Smooth muscle cell (in vitro differentiated cells): ENCODE measurements around the gene PIH1D2. TPM values are rescaled to one million over a fixed set of nuclear protein-coding genes. Genes with fewer than 3 reads are reported as not detected.

Experiments used
- DNase-seq: peaks from one replicate; lab custom pipeline; 2025; ENCODE audit not compliant: unreplicated experiment; lab: John Stamatoyannopoulos, UW
- H2AFZ ChIP-seq: fragments of 200-600 bp; sonication (generic); 2 replicates; pipeline ENCODE4 v1.6.0; 2016; ENCODE audit warnings: antibody characterized with exemption, low read depth, mild to moderate bottlenecking
- H3F3A ChIP-seq: fragments of 200-600 bp; sonication (generic); 2 replicates; pipeline ENCODE4 v1.6.0; 2017; ENCODE audit warnings: antibody characterized with exemption, low read depth
- H3K27ac ChIP-seq: fragments of 200-600 bp; sonication (generic); 2 replicates; pipeline ENCODE4 v1.5.1; 2016; ENCODE audit warnings: low read depth, mild to moderate bottlenecking
- H3K27me3 ChIP-seq: fragments of 200-600 bp; sonication (generic); 2 replicates; pipeline ENCODE4 v1.6.1; 2016; ENCODE audit warnings: low read depth, mild to moderate bottlenecking
- H3K36me3 ChIP-seq: fragments of 200-600 bp; sonication (generic); 2 replicates; pipeline ENCODE4 v1.5.1; 2016; ENCODE audit warnings: low read depth
- H3K4me1 ChIP-seq: fragments of 200-600 bp; sonication (generic); 2 replicates; pipeline ENCODE4 v1.5.1; 2016; ENCODE audit warnings: low read depth
- H3K4me2 ChIP-seq: fragments of 200-600 bp; sonication (generic); 2 replicates; pipeline ENCODE4 v1.6.0; 2016; ENCODE audit warnings: mild to moderate bottlenecking
- H3K4me3 ChIP-seq: fragments of 200-600 bp; sonication (generic); 2 replicates; pipeline ENCODE4 v1.5.1; 2016; ENCODE audit warnings: mild to moderate bottlenecking
- H3K79me2 ChIP-seq: fragments of 200-600 bp; sonication (generic); 2 replicates; pipeline ENCODE4 v1.6.0; 2016; ENCODE audit warnings: low read depth, mild to moderate bottlenecking
- H3K9ac ChIP-seq: fragments of 200-600 bp; sonication (generic); 2 replicates; pipeline ENCODE4 v1.6.0; 2016; ENCODE audit warnings: low read depth
- H3K9me3 ChIP-seq: fragments of 200-600 bp; sonication (generic); replicated peaks from 2 replicates; pipeline ENCODE4 v1.5.1; 2016; ENCODE audit warnings: low read depth
- H4K20me1 ChIP-seq: fragments of 200-600 bp; sonication (generic); 2 replicates; pipeline ENCODE4 v1.6.0; 2016; ENCODE audit warnings: low read depth
- CTCF ChIP-seq: fragments of 200-600 bp; sonication (generic); IDR thresholded peaks from 2 replicates; pipeline ENCODE4 v1.5.1; 2017; ENCODE audit warnings: borderline replicate concordance, mild to moderate bottlenecking, antibody characterized with exemption; ENCODE audit not compliant: insufficient read depth, poor library complexity, severe bottlenecking
- WGBS: methylation state at CpG from one replicate; pipeline ENCODE4 v1.1.7; 2016; ENCODE audit warnings: low lambda C conversion rate; 5-methylcytosine and 5-hydroxymethylcytosine counted together
- polyA plus RNA-seq: library from polyadenylated mRNA; unstranded; fragments of >200 nt; fragmentation: Nextera tagmentation; extraction: Ambion mirVana; gene quantifications from 2 replicates; pipeline ENCODE4 v1.2.1, GENCODE V29; 2016
- total RNA-seq: library from RNA; depleted of rRNA; stranded (reverse); fragments of >200 nt; gene quantifications from 2 replicates; pipeline ENCODE4 v1.2.3, GENCODE V29; 2014

The PIH1D2 gene
- total and polyA plus RNA-seq, 2 experiments from 2014 or later, result 0.18 to 1.0 TPM

GRCh38 chr11:112044961-112045360, 28.9 kb downstream of the PIH1D2 start:
- Histone ChIP-seq H3K9me3 (no peaks in the 10 kb centered on the region), H2AFZ (no peak overlapping the region), H3K4me3 (no peak overlapping the region), H3K4me2 (no peak overlapping the region), H3K9ac (no peak overlapping the region), H3K79me2 (peaks cover 5% of the 10 kb centered on the region), H3K4me1 (no peaks in the 10 kb centered on the region), H3K27me3 (no peaks in the 10 kb centered on the region), H3K27ac (no peak overlapping the region), H3K36me3 (peaks cover 37% of the 10 kb centered on the region), H4K20me1 (no peaks in the 10 kb centered on the region), H3F3A (no peaks in the 10 kb centered on the region)
- no peak for DNase-seq
- TF ChIP-seq CTCF, result no peak
- WGBS, result 95% methylated on average over 4 of the region's 4 CpGs

- no peak overlapping the region for H2AFZ ChIP-seq
- no peaks in the 10 kb centered on the region for H3K27me3 ChIP-seq
- DNase-seq, result no peak
- H3K4me1 ChIP-seq, result no peaks in the 10 kb centered on the region
- H3K9ac ChIP-seq, result no peak overlapping the region
- H3F3A ChIP-seq, result no peaks in the 10 kb centered on the region
- WGBS, result 98% methylated on average over 2 of the region's 2 CpGs
- H3K9me3 ChIP-seq, result no peaks in the 10 kb centered on the region
- H3K27ac ChIP-seq, result no peak overlapping the region
- no peaks in the 10 kb centered on the region for H3K79me2 ChIP-seq
- no peak overlapping the region for H3K4me3 ChIP-seq
- no peak for TF ChIP-seq CTCF
- peaks cover 39% of the 10 kb centered on the region for H3K36me3 ChIP-seq
- H4K20me1 ChIP-seq, result no peaks in the 10 kb centered on the region
- no peak overlapping the region for H3K4me2 ChIP-seq
Observed at GRCh38 chr11:112042961-112043304, 30.9 kb downstream of the PIH1D2 start.

GRCh38 chr11:112042161-112042960, 31.5 kb downstream of the PIH1D2 start:
- Histone ChIP-seq H3K4me3 (no peak overlapping the region), H3K9me3 (no peaks in the 10 kb centered on the region), H2AFZ (no peak overlapping the region), H3K36me3 (peaks cover 43% of the 10 kb centered on the region), H3K27me3 (no peaks in the 10 kb centered on the region), H3K27ac (peak overlapping the region; percentile 48), H3K79me2 (no peaks in the 10 kb centered on the region), H4K20me1 (no peaks in the 10 kb centered on the region), H3K4me1 (no peaks in the 10 kb centered on the region), H3K4me2 (no peak overlapping the region), H3K9ac (no peak overlapping the region), H3F3A (no peaks in the 10 kb centered on the region)
- no peak for DNase-seq
- 52% methylated on average over 6 of the region's 6 CpGs for WGBS
- no peak for TF ChIP-seq CTCF

- no peaks in the 10 kb centered on the region for H3K9me3 ChIP-seq
- peaks cover 3% of the 10 kb centered on the region for H3K79me2 ChIP-seq
- no peak overlapping the region for H3K9ac ChIP-seq
- TF ChIP-seq CTCF, result no peak
- DNase-seq, result no peak
- H3K4me1 ChIP-seq, result no peaks in the 10 kb centered on the region
- no peak overlapping the region for H2AFZ ChIP-seq
- H3K27ac ChIP-seq, result no peak overlapping the region
- no peak overlapping the region for H3K4me2 ChIP-seq
- no peaks in the 10 kb centered on the region for H4K20me1 ChIP-seq
- H3F3A ChIP-seq, result no peaks in the 10 kb centered on the region
- peaks cover 18% of the 10 kb centered on the region for H3K36me3 ChIP-seq
- H3K27me3 ChIP-seq, result no peaks in the 10 kb centered on the region
- H3K4me3 ChIP-seq, result no peak overlapping the region
Observed at GRCh38 chr11:112037527-112037926, 36.3 kb downstream of the PIH1D2 start.
